ENCODE data around the gene LIN9.

Gene LIN9

GRCh38 chr1:226309398-226310244, 657 bp upstream of the LIN9 start:
- Mint-ChIP-seq H3K4me1 (peaks cover 9% of the 10 kb centered on the region), H3K27me3 (ENCODE audit: low read depth) (no peaks in the 10 kb centered on the region)

DNA sequence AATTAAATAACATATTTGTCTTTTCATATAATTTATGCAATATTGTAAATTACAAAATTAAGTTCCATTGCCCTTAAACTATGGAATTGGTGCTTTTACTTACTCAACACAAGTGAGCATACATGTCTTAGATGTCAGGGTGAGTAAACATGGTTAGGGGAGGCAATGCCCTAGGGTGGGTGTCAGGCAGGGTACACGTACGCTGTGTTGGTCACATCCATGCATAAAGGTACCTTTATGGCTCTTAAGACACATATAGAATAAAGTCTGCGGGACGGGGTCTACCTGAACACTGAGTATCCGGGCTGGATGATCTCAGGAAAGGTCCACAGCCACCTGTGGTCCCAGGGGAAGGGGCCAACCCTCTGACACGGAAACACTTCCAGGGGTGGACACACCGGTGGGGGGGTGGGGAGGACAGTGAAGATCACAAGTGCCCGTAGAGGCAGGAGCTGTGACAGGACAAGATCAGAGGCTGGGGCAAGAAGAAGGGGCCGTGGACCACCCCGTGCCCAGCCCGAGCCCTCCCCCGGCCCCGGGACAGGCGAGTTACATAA, 720 bp downstream of the LIN9 start:
- Mint-ChIP-seq H3K27me3 (ENCODE audit: low read depth) (no peaks in the 10 kb centered on the region), H3K36me3 (ENCODE audit: low read depth) (no peaks in the 10 kb centered on the region), H3K4me3 (peak overlapping the region; percentile 92 to 96 (median 94)), H3K4me1 (peaks cover 9% of the 10 kb centered on the region), H3K9me3 (no peaks in the 10 kb centered on the region), H3K27ac (peak overlapping the region; percentile 53 to 90 (median 87))
- no peak for TF ChIP-seq CTCF (IDR thresholded peaks at IDR 0.05; ENCODE audit: unreplicated experiment in 3 of 3)

More at GRCh38 chr1:226309398-226310244, 657 bp upstream of the LIN9 start:
- H3K9me3 Mint-ChIP-seq: no peaks in the 10 kb centered on the region
- H3K27ac Mint-ChIP-seq: peak overlapping the region; percentile 42 to 87 (median 85)
- H3K4me3 Mint-ChIP-seq: peak overlapping the region; percentile 76 to 84 (median 82)
- H3K36me3 Mint-ChIP-seq (ENCODE audit: low read depth): no peaks in the 10 kb centered on the region
- peak in 2 of 3 experiments; percentile 10 to 25 for TF ChIP-seq CTCF (IDR thresholded peaks at IDR 0.05; ENCODE audit: unreplicated experiment in 3 of 3)

DNA sequence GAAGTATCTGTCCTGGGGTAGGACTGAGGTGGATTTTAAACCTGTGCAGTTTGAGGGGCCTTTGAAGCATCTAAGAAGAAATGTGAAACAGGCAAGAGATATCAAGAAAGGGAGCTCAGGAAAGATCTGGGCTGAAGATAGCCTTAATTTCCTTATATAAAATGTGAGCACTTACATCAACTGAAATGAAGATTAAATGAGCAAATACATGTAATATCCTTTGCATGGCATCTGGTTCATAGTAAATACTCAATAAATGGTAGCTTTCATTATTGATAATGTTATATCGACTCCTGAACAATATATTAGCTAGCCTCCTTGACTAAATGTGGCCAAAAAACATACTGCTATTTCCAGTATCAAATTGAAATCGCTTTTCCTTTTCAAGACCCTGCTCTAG, 2.5 kb downstream of the LIN9 start:
- H3K4me1 Mint-ChIP-seq: peaks cover 9% of the 10 kb centered on the region
- no peaks in the 10 kb centered on the region for H3K27me3 Mint-ChIP-seq (ENCODE audit: low read depth)

GRCh38 chr1:226305184-226305583, 3.8 kb downstream of the LIN9 start:
- H3K36me3 Mint-ChIP-seq (ENCODE audit: low read depth): no peaks in the 10 kb centered on the region
- peaks cover 7% of the 10 kb centered on the region for H3K4me1 Mint-ChIP-seq
- TF ChIP-seq CTCF (IDR thresholded peaks at IDR 0.05; ENCODE audit: unreplicated experiment in 3 of 3): no peak
- no peaks in the 10 kb centered on the region for H3K27me3 Mint-ChIP-seq (ENCODE audit: low read depth)
- no peak overlapping the region for H3K27ac Mint-ChIP-seq
- no peaks in the 10 kb centered on the region for H3K9me3 Mint-ChIP-seq
- peak overlapping the region in 2 of 3 experiments; percentile 56 to 68 for H3K4me3 Mint-ChIP-seq

More for the DNA sequence above, 2.5 kb downstream of the LIN9 start:
- H3K27ac Mint-ChIP-seq: no peak overlapping the region
- H3K4me3 Mint-ChIP-seq: peak overlapping the region; percentile 62 to 77 (median 72)
- no peaks in the 10 kb centered on the region for H3K36me3 Mint-ChIP-seq (ENCODE audit: low read depth)
- no peaks in the 10 kb centered on the region for H3K9me3 Mint-ChIP-seq
- no peak for TF ChIP-seq CTCF (IDR thresholded peaks at IDR 0.05; ENCODE audit: unreplicated experiment in 3 of 3)

DNA sequence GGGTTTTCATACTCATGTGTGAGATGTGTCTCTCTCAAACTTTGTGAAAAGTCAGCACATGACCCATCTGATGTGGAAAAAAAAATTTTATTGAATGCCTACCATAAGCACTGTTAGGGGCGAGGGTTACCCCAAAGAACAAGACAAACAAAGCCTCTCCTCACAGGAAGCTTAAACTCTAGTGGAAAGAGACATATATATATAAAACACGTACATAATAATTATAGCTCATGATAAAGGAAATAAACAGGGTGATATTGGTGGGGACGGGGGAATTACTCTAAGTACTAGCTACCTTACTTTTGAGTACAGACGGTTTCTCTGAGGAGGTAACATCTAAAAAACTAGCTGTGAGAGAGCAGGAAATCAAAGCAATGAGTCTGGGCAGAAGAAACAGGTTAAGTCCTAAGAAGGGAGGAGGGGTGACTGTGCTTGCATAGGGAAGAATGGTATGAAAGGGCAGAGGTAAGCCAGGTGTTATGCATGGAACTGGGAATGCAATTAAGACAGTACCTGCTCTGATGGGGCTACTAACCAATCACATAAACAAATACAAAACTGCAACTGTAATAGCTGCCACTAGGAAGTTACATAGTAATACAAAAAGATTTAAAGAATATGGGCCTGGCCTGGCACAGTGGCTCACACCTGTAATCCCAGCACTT, 4.5 kb downstream of the LIN9 start:
- Mint-ChIP-seq H3K9me3 (no peaks in the 10 kb centered on the region), H3K36me3 (ENCODE audit: low read depth) (no peaks in the 10 kb centered on the region), H3K27me3 (ENCODE audit: low read depth) (no peaks in the 10 kb centered on the region), H3K4me3 (peak overlapping the region in 1 of 3 experiments; percentile 61), H3K27ac (no peak overlapping the region), H3K4me1 (no peaks in the 10 kb centered on the region)
- TF ChIP-seq CTCF (IDR thresholded peaks at IDR 0.05; ENCODE audit: unreplicated experiment in 3 of 3): no peak

All from nephron (organoid).